HG03571 (cell line): Measurements from ENCODE around the gene MYO1G.
"Not testable (repeated sequence)": the region's sequence is repeated elsewhere in the genome, so short reads cannot be mapped to it uniquely, and the experiment has no call there.

ENCODE experiments used
- ATAC-seq: cut with Tn5 transposase; IDR thresholded peaks from one replicate; pipeline ENCODE4 v1.9.1; 2021; ENCODE audit not compliant: unreplicated experiment

Gene MYO1G

DNA sequence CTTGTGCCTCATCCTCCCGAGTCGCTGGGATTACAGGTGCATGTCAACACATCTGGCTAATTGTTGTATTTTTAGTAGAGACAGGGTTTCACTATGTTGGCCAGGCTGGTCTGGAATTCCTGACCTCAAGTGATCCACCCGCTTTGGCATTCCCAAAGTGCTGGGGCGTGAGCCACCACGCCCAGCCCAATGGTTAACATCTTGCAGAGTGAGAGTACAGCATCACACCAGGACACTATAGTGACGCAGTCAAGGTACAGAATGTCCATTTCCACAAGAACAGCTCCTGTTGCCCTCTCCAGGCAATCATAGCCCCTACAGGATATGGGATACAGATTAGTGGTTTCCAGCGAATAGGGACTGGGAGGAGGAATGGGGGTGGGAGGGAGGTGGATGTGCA, 34.0 kb downstream of the MYO1G start:
- no peak for ATAC-seq

DNA sequence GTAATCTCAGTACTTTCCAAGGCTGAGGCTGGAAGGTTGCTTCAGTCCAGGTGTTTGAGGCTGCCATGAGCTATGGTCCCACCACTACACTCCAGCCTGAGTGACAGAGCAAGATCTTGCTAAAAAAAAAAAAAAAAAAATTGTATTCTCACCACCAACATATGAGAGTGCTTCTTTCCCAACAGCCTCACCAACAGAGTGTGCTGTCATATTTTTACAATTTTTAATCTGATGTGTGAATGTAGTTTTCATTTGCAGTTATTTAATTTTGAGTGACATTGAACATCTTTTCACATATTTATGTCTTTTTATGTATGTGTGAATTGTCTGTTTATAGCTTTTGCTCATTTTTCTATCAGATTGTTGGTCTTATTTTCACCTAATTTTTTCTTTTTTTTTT, 35.2 kb downstream of the MYO1G start:
- no peak for ATAC-seq

DNA sequence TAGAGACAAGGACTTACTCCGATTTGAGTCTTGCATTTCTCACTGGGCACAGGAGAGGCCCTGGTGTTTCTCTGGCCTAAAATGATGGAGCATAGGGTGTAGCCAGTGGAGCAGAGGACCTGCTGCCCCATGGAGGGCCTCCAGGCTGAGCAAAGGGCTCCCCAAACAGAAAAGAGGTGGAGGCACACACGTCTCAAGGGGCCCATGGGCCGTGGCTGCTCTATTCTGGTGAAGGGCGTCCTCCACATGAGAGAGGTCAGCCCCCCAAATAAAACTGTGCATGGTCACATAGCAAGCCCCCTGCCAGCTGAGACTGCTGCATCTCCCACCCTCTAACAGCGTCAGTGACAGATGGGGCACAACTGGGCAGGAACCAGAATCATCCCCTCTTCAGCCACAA, 41.4 kb downstream of the MYO1G start:
- no peak for ATAC-seq

DNA sequence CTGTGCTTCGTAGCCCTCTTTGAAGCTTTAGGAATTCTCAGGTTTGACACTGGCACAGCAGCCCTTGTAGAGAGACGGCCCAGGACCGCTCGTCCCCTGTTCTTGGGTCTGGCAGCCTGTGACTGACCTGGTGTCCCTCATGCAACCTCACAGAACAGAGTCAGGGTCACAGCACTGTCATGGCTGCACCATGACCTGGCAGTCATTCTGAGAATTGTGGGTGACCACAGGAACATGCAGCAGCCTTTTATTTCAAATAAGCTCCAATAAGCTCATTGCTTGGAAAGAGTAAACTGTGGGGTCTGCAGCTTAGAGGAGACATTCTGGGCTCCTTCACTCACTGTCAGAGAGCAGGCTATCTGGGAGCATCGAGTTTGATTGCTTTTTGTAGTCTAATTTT, 42.5 kb downstream of the MYO1G start:
- no peak for ATAC-seq

DNA sequence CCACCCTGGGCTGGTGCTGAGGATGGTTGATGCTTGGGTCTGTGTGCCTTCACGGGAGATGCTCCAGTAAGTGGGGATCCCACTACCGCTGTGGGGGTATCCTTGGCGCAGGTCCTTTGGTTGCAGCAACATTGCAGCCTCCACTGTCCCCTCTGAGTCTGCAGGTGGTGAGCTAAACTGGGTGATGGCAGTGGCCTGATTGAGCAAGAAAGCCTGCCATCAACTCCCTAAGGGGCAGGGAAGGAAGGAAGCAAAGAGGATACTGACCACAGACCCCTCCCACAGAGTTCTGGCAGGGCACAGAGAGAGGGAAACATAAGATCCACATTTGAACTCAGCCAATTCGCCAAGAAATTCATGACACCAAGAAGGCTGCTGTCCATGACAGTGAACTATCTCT, 43.2 kb downstream of the MYO1G start:
- ATAC-seq, result no peak

DNA sequence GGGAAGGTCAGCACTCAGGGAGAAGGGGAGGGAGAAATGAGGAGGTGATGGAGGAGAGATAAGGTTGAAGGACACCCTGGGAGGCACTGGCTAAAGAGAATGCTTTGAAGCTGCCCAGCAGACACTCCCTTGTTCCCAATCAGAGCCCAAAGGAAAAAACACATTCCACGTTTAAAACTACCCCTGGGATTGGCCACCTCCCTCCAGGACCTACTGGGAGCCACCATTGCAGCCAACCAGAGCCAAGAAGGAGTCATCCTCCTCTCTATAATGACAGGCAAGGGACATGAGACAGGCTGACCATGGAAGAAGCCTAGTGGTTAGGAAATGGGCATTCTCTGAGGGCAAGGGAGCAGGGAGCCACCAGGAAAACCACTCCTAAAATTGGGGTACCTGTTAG, 43.8 kb downstream of the MYO1G start:
- ATAC-seq, result no peak

DNA sequence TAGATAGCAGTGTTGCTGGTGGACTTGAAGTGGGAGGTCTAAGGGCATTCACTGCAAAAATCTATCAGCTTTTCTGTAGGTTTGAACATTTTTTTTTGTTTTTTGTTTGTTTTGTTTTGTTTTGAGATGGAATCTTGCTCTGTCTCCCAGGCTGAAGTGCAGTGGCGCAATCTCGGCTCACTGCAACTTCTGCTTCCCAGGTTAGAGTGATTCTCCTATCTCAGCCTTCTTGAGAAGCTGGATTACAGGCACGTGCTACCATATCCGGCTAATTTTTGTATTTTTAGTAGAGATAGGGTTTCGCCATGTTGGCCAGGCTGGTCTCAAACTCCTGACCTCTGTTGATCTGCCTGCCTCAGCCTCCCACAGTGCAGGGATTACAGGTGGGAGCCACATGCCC, 44.3 kb downstream of the MYO1G start:
- not testable (repeated sequence) for ATAC-seq

DNA sequence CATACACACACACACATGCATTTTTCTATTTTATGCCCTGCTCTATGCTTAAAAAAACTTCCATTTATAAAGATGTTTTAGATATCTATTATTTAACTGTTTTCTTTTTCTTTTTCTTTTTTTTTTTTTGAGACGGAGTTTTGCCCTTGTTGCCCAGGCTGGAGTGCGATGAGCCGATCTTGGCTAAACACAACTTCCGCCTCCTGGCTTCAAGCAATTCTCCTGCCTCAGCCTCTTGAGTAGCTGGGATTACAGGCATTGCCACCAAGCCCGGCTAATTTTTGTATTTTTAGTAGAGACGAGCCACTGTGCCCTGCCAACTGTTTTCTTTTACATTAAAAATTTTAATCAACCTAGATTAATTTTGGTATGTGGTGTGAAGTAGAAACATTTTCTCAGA, 47.9 kb downstream of the MYO1G start:
- no peak for ATAC-seq

DNA sequence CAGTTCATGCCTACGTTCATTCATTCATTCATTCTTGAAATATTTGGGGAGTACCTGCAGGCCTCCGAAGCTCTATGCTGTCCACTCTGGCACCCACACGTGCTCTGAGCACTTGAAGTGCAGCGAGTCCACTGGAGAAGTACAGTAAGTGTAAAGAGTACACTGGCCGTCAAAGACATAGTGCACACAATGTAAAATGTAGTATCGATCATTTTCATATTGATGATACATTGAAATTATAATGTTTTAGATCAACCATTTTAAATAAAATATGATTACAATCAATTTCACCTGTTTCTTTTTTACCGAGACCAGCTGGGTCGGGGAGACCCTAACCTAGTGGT, 56.5 kb downstream of the MYO1G start:
- no peak for ATAC-seq

DNA sequence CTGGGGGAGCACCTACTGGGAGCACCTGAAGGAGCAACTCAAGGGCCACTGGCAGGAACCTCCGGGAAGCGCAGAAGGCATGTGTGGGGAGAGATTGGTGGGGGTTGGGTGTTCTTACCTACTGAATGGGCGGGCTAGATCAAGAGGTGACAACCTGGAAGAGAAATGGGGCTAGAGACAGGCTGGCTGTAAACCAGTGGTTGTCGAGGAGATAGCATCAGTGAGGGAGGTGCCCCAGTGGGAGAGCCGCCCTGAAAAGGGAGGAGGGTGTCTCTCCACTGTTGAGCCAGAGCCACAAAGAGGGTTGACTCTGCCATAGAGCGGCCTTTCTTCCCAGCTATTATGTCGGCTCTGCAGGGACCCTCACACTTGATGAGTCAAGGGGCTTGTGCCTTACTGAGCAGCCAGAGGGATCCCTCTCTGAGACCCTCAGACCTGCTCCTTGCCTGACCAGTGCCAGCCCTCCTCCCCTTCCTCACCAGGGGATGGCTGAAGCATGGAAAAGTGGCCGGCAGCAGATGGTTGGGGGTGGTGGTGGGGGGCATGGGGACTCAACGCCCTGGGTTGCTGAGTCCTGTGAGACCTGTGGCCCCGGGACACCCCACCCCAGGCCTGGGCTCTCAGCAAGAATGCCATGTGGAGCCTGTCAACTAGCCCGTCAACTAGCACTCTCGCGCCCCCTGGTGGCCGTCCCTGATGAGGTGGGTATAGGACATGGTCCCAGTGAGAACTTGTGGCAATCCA, 57.0 kb downstream of the MYO1G start:
- ATAC-seq, result no peak

DNA sequence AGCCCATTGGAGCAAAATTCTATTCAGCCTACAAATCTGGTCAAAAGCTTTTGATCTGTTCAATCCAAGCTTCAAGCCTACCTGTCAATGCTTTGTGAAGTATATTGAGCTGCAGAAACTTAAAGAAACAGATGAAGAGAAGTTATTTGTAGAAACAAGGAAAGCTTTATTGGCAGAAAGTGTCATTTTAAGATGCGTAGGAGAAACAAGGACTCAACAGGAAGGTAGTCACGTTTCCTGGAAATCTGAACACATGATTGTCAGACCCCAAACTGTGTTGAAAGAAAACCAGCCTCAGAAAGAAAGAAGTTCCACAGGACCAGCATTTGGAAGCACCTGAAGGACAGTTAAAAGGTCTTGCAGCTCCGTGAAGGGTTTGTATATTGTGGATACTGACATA, 58.7 kb downstream of the MYO1G start:
- no peak for ATAC-seq

DNA sequence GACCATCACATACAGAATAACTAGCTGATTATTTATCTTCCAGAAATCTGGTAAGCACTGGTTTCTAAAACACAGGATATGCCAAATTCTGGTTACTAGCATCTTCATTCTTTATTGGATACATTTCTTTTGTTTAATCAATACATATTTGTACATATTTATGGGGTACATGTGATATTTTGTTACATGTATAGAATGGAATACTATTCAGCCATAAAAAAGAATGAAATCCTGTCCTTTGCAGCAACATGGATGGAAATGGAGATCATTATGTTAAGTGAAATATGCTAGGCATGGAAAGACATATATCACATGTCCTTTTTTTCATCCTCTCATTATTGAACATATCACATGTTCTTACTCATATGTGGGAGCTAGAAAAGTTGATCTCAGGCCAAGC, 60.8 kb downstream of the MYO1G start:
- ATAC-seq, result no peak

DNA sequence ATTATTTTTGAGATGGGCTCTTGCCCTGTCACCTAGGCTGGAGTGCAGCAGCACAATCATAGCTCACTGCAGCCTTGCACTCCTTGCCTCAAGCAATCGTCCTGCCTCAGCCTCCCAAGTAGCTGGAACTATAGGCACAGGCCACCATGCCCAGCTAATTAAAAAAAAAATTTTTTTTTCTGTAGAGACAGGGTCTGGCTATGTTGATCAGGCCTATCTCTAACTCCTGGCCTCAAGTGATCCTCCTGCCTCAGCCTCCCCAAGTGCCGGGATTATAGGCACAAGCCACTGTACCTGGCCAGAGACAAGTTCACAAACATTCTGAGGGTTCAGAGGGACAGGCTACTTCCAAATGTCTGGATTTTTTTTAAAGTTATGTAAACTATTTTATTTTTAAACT, 61.4 kb downstream of the MYO1G start:
- ATAC-seq, result no peak

DNA sequence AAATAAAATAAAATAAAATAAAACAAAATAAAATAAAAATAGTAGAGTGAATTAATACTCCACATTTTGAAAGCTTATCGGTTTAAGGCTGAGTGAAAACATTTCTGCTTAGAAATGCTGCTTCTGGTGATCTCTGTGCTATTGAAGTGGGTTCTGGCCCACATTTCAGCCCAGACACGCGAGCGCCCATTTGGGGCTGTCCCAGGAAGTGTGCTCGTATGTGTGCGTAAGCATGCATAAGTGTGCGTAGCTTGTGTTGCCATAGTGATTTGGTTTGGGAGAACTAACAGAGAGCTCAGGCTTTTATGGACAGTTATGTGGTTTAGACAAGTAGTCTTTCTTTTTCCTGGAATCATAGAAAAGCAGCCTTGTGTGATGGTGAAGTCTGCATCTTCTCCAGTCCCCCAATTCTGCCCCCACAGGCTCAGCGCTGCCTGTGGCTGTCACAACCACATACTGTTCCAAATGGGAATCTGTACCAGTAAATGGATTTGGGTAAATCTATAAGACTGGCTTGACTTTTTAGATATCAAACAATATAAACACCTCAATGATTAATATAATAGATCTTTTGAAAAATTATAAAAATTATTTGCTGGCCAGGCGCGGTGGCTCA, 63.7 kb downstream of the MYO1G start:
- ATAC-seq, result no peak

DNA sequence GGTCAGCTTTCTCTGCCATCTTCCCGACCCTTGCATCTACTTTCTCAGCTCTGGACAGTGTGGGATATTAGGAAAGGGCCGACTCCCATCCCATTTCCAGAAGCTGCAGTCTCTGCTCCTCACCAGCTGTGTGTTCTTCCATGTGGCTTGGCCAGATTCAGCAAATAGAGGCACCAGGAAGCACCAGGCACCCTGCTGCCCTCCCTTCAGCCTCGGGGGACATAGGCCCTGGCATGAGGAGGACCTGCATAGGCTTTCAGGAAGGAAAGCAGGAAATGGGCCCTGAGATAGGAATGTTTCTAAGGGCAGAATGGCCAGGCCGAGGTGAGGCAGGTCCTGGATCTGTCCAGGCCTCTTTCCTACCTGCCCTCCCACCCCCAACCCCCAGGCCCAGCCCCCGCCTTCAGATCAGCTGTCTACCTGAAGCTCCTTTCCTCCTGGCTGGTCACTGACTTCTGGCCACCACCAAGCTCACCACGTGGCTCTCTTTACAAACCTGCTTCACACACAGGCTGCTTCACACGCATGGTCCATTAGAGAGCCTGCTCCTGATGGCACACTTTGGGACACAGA, 66.0 kb downstream of the MYO1G start:
- no peak for ATAC-seq
